GM06990 (cell line): ENCODE data around the gene CABLES2.

Experiments
- DNase-seq: peaks from one replicate; pipeline ENCODE4 v3.0.0-alpha.2; 2011; ENCODE audit not compliant: insufficient read length; ENCODE audit errors: extremely low read depth
- H3K27me3 ChIP-seq: replicated peaks from 2 replicates; pipeline ENCODE4 v1.6.0; 2011; ENCODE audit warnings: low read length; ENCODE audit not compliant: control insufficient read depth, insufficient read depth
- H3K36me3 ChIP-seq: 2 replicates; pipeline ENCODE4 v1.5.1; 2011; ENCODE audit warnings: low read length; ENCODE audit not compliant: control insufficient read depth, insufficient read depth
- H3K4me3 ChIP-seq: replicated peaks from 2 replicates; pipeline ENCODE4 v1.5.1; 2011; ENCODE audit warnings: low read depth, mild to moderate bottlenecking, control low read depth, low read length
- CTCF ChIP-seq: IDR thresholded peaks from 2 replicates; pipeline ENCODE4 v1.5.1; 2011; ENCODE audit warnings: low read length, control low read depth, mild to moderate bottlenecking, inconsistent platforms; ENCODE audit not compliant: insufficient read depth, poor library complexity, severe bottlenecking

CABLES2 gene

DNA sequence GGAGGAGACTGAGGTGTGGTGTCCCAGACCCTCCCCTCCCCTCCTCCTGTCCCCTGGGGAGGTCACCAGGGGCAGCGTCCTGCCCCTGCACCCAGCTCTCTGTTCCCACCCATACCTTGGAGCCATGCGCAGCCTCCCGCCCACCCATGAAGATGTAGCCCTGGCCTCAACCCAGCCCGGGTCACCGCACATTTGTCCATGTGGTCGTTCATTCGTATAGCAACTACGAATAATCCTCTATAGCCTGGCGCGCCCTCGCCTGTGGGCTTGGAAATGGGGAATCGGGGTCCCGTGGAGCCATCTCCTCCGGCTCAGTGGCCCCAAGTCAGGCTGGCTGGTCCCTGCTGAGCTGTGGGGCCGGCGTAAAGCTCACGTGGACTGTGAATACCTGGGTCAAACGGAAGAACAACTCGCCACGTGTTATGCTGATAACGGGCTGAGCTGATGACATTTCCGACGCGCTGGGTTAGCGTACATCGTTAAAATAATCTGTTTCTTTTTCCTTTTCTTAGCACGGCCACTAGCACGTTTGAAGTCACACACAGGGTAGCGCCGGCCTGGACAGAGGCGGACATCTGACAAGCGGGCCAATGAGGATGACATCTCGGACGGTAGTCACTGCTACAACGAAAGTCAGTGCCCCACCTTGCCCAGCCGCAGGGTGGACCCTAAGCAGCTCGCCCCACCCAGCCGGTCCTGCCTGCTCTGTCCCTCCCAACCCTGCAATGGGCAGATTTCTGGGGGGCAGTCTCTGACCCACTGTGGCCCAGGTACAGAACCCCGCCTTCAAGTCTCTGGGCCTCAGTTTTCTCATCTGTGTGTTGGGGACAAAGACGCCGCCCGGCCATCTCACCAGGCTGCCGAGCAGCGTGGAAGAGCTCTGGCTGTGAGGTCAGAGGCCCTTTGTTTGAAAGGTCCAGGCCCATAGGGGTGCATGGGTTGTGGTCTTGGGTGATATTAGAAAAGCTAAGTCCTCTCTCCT is 40.1 kb upstream of the CABLES2 start:
- Histone ChIP-seq H3K36me3 (no peaks in the 10 kb centered on the region), H3K4me3 (no peak overlapping the region), H3K27me3 (no peaks in the 10 kb centered on the region; the same call in 1 of the 2 replicates)
- no peak for TF ChIP-seq CTCF
- DNase-seq: no peak

- TF ChIP-seq CTCF: no peak
- Histone ChIP-seq H3K4me3 (no peak overlapping the region), H3K27me3 (no peaks in the 10 kb centered on the region; the same call in 1 of the 2 replicates), H3K36me3 (no peaks in the 10 kb centered on the region)
- no peak for DNase-seq
These were observed 39.4 kb upstream of the CABLES2 start for GRCh38 chr20:62446481-62446880.

DNA sequence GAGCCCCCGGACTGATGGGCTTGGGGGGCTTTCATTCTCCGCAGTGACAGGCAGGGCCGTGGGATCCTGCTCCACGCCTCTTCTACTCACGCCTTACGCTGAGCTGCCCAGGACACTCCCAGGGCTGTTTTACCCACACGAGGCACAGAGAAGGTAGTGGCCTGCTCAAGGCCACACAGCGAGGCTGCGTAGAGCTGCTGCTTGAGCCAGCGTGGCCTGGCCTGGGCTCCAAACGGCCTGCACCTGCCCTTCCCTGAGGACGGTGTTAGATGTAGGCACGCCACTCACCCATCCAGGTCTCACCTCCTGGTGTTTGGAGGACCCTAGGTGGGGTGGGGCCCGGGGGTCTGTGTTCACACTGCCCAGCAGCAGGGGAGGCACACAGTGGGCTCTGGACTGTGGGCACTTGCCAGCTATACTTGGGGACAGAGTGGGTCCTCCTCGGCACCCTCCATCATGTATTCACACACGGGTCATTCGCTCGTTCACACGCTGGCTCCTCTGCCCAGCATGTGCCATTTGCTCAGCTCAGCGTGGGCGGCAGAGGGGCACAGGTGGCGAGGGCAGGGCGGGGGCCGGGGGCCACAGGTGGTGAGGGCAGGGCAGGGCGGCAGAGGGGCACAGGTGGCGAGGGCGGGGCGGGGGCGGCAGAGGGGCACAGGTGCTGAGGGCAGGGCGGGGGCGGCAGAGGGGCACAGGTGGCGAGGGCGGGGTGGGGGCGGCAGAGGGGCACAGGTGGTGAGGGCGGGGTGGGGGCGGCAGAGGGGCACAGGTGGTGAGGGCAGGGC is 38.7 kb upstream of the CABLES2 start:
- H3K36me3 ChIP-seq: no peaks in the 10 kb centered on the region
- peaks cover 2% of the 10 kb centered on the region; the same call in 1 of the 2 replicates for H3K27me3 ChIP-seq
- no peak for TF ChIP-seq CTCF
- H3K4me3 ChIP-seq: no peak overlapping the region
- DNase-seq: no peak

DNA sequence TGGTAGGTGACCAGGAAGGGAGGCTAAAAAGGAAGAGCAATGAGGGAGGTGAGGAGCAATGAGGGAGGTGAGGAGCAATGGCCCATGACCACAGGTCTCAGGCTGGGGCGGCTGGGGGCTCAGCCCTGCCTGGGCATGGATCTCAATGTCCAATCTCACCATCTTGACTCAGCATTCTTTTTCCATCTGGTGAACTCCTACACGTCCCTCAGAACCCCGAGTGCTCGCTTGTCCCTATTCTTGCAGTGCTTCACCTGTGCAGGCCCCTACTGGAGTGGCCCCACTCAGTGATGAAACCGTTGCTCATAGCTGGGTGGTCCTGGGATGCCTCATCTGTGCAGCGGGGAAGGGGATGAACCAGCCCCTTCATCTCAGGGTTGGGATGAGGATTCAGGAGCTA is 37.2 kb upstream of the CABLES2 start:
- H3K27me3 ChIP-seq: peaks cover 2% of the 10 kb centered on the region; the same call in 1 of the 2 replicates
- no peak for DNase-seq
- H3K4me3 ChIP-seq: no peak overlapping the region
- no peak for TF ChIP-seq CTCF
- no peaks in the 10 kb centered on the region for H3K36me3 ChIP-seq

- Histone ChIP-seq H3K27me3 (peaks cover 2% of the 10 kb centered on the region; the same call in 1 of the 2 replicates), H3K4me3 (no peak overlapping the region), H3K36me3 (no peaks in the 10 kb centered on the region)
- TF ChIP-seq CTCF: no peak
- no peak for DNase-seq
These were observed 35.0 kb upstream of the CABLES2 start for GRCh38 chr20:62441987-62442539.
